Endothelial cell of umbilical vein (primary cell): ENCODE results near the gene ZNF24.

Experiments
- CTCF ChIP-seq, 2 donors: IDR thresholded peaks; 1 replicate in 1 of 2; 2 replicates in 1 of 2; pipeline ENCODE4 v1.5.1; 2011; ENCODE audit warnings: low read length in 2 of 2, mild to moderate bottlenecking in 2 of 2, moderate library complexity in 2 of 2, control low read depth in 1 of 2, inconsistent platforms in 1 of 2, low read depth in 1 of 2; ENCODE audit not compliant: insufficient read depth in 1 of 2; ENCODE audit errors: extremely low read depth in 1 of 2
- FOS ChIP-seq: IDR thresholded peaks from 2 replicates; pipeline ENCODE4 v1.6.1; 2011; ENCODE audit warnings: mild to moderate bottlenecking, low read length, moderate library complexity, borderline replicate concordance; ENCODE audit not compliant: insufficient read depth
- GATA2 ChIP-seq: IDR thresholded peaks from 2 replicates; pipeline ENCODE4 v1.7.0; 2011; ENCODE audit warnings: low read depth, mild to moderate bottlenecking, moderate library complexity, mixed read lengths, low read length; ENCODE audit not compliant: insufficient read length, insufficient read depth
- JUN ChIP-seq: IDR thresholded peaks from 2 replicates; pipeline ENCODE4 v1.6.1; 2011; ENCODE audit warnings: borderline replicate concordance, low read depth; ENCODE audit not compliant: insufficient read length, insufficient read depth
- MAX ChIP-seq: IDR thresholded peaks from 2 replicates; pipeline ENCODE4 v1.6.1; 2011; ENCODE audit not compliant: insufficient read depth, insufficient read length
- MYC ChIP-seq: IDR thresholded peaks from one replicate; pipeline ENCODE4 v1.6.1; 2011; ENCODE audit warnings: mild to moderate bottlenecking, low read depth, low read length
- POLR2A ChIP-seq: IDR thresholded peaks from 2 replicates; pipeline ENCODE4 v1.6.1; 2012; ENCODE audit warnings: low read depth, mild to moderate bottlenecking, control low read depth, low read length
- POLR2AphosphoS5 ChIP-seq: IDR thresholded peaks from 2 replicates; pipeline ENCODE4 v1.6.1; 2012; ENCODE audit warnings: low read depth, mild to moderate bottlenecking, control low read depth, low read length, moderate library complexity; ENCODE audit not compliant: insufficient read depth

- TF ChIP-seq CTCF (IDR thresholded peaks at IDR 0.05; ENCODE audit: extremely low read depth in 1 of 2, insufficient read depth in 1 of 2, low read depth in 1 of 2, low read length in 2 of 2) (no peak), POLR2A (no peak), MYC (no peak), POLR2AphosphoS5 (no peak), MAX (no peak), JUN (peak; percentile 3), FOS (peak; percentile 4), GATA2 (no peak)
These were observed 19.1 kb downstream of the ZNF24 start for GRCh38 chr18:35324926-35325655.
